GM12873 (cell line): ENCODE data around the gene C2orf76.

Experiments used
- CTCF ChIP-seq: IDR thresholded peaks from 2 replicates; pipeline ENCODE4 v1.5.1; 2012; ENCODE audit warnings: low read depth, mild to moderate bottlenecking, moderate library complexity, low read length, control low read depth; ENCODE audit not compliant: insufficient read depth; ENCODE audit errors: missing control alignments

The C2orf76 gene

GRCh38 chr2:119301413-119301812 lies 65.2 kb downstream of the C2orf76 start:
- TF ChIP-seq CTCF, result no peak

GRCh38 chr2:119295688-119296375 lies 70.8 kb downstream of the C2orf76 start:
- no peak for TF ChIP-seq CTCF

- TF ChIP-seq CTCF, result no peak
Measured at GRCh38 chr2:119294671-119295070, 72.0 kb downstream of the C2orf76 start.

- TF ChIP-seq CTCF, result no peak
Measured at GRCh38 chr2:119293900-119294299, 72.7 kb downstream of the C2orf76 start.

GRCh38 chr2:119293254-119293653 lies 73.4 kb downstream of the C2orf76 start:
- no peak for TF ChIP-seq CTCF

GRCh38 chr2:119292226-119292625 lies 74.4 kb downstream of the C2orf76 start:
- TF ChIP-seq CTCF, result no peak

- no peak for TF ChIP-seq CTCF
Measured at GRCh38 chr2:119291588-119292167, 75.0 kb downstream of the C2orf76 start.
